Stimulated activated CD8-positive, alpha-beta memory T cell treated with anti-CD3 and anti-CD28 coated beads, Interleukin-12 subunit alpha, Interleukin-12 subunit beta, amount 100 ng/mL, for 1 hour (primary cell): ENCODE measurements around the gene DPYSL3.

Source experiments
- DNase-seq: peaks from one replicate; pipeline ENCODE4 v3.0.0-alpha.2; 2020; ENCODE audit warnings: low read depth

The DPYSL3 gene

DNA sequence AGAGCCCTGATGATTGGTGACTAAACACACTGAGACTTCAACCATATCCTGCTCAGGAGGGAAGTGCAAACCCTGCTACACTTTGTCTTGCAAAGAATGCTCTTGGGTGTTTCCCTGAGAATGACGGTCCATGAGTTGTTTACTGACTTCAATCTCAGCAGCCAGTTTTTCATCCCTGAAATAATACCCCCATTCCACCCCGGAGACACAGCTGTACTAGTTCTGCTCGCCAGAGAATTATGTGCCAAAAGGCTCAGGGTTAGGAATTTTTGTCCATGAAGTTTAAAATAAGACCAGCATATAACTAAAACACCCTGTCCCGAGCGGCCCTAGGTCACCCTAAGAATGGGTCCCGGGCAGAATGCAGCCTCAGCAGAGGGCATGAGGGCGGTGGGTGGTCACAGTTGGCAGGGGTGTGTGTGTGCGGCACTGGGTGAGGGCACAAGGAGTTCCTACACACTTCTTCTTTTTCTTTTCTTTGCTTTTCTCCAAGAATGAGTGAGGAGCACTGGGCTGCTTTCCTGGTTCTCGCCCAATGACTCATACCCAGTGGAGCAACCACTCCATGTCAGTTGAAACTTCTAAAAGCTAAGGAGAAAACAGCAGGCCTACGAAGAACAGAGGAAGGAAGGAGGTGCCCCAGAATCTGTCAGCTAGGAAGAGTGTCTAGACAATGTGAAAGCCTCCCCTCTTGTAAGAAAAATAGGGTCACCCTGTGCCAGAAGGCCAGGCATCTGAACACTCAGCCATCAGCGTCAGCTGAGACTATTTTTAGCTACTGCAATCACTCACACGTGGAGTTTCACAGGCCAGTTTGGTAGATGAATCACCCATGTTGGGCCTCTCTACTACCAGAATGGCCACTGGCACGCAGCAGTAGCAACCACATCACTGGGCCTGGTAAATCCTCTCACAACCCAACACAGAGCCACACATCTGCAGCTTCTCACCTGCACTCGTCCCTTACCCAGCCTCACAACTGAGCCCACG, 105.9 kb downstream of the DPYSL3 start:
- DNase-seq = no peak

DNA sequence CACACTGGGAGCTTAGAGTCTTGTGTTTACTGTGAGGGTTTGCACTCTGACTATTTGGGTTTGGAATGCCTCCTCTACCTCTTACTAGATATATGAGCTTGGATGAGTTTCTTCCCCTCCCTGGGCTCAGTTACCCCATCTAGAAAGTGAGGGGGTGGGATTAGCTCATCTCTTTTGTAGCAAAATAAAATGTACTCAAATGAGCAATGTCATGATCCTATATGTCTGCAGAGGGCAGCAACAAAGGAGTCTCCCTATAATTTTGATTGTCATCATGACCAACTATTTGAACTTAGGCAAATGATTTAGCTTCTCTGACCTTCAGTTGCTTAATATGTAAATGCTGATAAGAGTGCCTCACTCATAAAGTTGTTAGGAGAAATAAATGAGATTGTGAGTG, 109.0 kb downstream of the DPYSL3 start:
- no peak for DNase-seq

DNA sequence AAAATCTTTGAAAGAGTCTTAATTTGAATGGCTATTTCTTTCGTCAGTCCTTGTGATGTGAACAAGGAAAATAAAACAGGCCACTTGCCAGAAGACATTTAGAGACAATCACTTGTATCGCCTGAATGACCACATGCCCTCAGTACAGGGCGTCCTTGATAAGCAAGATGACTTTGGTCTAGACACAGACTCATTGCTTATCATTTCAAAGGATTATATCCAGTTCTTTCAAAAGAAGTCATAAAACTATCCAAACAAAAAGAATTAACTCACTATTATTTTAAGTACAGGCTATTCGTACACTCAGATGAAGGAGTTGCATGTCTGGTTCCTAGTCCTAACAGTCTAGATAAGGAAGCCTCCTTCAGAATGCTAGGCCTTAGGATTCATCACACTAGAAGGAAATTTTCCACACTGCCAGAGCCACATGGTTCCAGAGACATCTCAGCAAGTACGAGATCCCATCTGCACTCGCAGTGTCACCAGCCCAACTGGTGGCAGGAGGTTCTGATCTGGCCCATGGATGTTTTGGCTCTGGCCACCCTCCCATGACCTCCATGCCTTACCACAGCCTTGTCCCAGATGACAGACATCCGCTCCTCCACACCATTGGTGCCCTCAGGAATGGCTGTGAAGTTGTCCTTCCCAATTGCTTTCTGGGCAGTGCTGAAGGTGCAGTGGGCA, 109.6 kb downstream of the DPYSL3 start:
- DNase-seq = no peak

DNA sequence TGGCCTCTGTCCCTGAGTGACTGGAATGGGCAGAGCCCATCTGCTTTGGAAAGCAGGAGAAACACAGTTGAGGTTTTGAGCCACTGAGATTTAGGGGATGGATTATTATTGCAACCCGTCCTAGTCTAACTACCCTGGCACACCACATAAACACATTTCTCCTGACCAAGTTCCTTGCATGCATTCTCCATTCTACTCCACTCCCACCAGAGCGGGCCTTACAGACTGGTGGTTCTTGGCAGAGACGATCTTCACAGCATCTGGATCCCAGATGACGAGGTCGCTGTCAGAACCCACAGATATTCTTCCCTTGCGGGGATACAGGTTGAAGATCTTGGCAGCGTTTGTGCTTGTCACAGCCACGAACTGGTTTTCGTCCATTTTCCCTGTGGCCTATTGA, 111.0 kb downstream of the DPYSL3 start:
- DNase-seq = no peak

DNA sequence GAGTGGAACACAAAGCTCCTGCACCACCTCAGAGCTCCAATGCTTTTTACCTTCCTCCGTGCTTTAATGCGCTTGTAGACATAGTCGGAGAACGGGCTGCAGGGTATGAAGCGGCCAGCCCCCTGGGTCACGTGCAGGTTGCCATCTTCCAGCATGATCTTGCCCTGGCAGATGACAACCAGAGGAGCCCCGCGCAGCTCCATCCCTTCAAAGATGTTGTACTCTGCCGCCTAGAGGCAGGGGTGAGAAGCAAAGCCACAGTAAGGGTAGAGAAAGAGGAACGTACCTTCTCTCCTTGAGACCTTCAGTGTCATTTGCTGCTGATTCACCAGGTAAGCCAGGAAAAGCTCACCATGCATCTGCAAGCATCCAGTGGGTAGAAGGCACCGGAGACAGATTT, 112.3 kb downstream of the DPYSL3 start:
- no peak for DNase-seq

DNA sequence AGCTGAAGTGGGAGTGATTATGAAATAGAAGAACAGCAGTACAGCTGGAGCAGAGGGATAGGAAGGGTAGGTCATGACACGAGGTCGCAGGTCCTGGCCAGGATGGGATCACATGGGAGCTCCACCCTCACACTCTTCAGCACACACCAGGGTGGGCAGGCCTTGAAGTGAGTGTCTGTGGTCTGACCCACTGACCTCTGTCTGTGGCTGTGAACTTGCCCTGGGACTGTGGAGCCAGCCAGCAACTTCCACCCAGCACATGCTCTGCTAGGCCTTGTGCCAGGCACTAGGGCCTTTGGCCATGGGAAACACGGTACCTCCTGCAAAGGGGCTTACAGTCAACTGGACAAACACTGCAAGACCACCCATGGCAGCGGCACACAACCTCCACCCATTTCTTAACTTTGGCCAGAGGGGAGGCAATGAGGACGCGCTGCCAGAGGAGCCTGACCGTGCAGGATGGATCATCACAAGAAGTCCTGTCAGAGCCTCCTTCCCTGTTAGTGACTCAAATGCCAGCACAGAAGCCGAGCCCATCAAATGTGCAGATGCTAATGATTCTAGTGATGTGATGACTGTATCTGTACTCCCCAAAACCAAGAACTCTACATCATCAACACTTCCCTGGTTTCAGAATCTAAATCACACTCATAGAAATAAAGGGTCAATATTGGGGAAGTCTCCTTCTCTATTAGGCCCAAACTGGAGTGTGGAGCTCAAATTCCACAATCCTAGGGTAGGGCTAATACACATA, 113.6 kb downstream of the DPYSL3 start:
- DNase-seq = no peak

DNA sequence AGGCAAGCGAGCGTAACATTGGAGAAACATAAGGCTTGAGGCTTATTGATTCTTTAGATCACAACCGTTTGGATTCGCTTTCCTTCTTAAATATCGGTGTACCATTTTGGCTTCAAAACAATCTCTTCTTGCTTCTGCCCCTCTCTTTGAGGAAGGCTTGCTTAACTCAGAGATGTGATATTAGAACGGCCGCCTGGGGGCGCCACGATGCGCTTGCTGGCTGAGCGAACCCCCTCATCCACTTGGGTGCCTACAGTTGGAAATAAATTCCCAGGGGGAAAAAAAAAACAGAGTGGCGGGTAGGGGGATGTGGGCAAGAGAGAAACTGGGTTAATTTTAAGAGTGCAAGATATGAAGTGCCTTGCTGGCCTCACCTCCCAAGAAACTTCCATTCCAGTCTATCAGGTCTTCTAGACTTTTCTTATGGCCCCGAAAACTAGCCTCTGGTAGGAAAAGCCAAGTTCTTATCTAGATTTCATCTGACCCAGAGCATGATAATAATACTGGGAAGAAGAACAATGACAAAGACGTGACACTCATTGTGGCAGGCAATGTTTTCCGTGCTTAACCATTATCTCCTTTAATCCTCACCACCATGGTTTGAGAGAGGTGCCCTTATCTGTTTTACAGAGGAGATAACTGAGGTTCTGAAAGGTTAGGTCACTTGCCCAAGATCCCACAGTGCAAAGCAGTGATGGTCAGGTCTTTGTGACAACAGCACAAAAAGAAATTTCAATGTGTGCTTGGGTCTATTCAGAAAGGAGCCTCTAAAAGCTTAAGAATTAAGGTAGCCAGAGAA, 115.8 kb downstream of the DPYSL3 start:
- no peak for DNase-seq

DNA sequence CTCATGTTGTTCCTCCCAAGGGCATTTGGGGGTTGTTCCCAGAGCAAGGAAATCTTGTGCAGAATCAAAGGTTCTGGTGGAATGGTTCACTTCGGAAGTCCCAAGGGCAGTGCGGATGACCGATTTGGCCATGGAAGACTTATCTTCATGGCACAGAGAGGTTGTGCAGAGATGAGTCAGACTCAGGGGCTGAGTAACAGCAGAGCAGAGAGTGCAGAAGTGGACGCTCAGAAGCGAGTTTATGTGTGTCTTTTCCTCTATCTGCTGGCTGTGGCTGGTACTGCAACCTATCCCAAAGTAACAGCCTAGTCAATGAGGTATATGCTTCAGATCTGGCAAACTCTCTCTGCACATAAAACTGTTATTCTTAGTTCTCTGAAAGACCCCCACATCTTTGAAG, 118.1 kb downstream of the DPYSL3 start:
- DNase-seq = no peak

DNA sequence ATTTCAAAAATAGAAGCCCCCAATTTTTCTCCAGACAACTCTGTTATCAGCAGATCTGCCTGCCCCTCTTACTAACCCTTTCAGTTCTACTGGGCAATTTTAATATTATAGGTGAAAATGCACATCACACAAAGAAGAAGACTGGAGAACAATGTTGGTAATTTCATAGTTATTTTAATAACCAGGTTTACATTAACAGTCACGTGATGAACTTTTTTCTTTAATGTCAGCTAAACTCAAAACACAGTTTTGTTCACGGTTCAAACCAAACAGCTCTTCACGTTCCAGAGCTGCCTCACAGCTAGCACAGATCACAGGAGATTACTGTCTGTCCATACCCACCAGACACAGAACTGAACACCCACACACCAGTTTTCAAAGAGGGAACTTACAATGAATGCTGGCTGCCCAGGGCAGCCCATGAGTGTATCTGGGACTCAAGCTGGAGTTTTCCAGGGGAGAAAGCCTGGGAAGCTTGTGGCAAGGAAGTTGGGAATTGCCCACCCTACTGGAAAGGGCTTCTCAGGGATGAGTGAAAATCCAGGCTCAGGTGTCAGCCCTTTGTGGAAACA, 119.1 kb downstream of the DPYSL3 start:
- no peak for DNase-seq

DNA sequence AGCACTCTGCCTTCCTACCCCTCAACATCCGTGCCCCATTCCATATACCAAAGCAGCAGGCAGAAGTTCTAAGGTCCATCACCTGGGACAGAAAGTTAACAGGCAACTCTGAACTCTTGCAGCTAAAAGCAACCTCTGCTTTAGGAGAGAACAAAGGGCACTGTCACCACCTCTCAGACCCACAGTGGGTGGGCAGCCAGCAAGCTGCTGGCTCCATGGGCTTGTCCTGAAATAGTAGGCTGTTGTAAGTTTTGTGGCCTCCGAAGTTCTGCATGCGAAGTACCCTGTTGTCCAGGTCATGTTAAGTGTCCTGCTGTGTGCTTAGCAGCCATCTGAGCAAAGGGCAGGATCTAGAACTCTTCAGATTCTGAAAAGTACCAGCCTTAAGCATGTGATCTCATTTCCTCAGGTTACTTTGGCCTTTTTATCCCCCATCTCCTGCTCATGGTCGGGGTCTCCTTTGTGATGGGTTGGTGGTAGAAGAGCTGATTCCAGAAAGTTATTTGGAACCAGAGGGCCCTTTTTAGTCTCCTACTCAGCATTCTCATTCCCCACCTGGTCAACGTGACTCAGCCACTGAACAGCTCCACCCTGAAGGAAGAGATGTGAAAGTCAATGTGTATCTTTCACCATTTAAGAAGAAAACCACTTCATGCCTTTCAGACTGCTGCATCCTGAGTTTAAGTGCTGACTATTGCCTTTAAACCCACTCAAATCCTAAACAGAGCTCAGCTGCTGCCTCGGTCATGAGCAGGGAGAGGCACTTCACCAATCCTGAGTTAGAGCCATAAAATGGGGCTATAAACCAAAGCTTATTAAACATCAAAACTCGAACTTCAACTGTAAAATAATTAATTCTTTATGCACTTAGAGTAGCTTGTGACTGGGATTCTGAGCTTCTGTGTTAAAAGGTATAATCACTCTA, 121.4 kb downstream of the DPYSL3 start:
- DNase-seq = no peak

DNA sequence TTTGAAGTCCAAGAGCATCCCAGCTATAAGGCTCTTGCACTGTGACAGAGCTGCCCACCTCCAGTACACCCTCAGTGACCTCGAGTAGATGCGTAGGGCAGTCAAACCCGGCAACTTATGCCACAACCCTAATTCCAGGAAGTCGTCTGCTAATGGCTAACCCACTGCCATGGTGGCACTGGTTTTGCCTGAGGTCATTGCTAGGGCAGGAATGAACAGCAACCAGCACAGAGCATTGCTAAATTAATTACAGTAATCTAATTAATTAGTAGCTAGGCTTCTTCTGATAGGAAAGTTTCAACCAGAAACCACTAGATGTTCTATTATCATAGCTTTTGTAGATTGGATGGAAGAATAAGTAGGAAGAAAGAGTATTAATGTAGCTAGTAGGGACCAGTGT, 122.8 kb downstream of the DPYSL3 start:
- no peak for DNase-seq

DNA sequence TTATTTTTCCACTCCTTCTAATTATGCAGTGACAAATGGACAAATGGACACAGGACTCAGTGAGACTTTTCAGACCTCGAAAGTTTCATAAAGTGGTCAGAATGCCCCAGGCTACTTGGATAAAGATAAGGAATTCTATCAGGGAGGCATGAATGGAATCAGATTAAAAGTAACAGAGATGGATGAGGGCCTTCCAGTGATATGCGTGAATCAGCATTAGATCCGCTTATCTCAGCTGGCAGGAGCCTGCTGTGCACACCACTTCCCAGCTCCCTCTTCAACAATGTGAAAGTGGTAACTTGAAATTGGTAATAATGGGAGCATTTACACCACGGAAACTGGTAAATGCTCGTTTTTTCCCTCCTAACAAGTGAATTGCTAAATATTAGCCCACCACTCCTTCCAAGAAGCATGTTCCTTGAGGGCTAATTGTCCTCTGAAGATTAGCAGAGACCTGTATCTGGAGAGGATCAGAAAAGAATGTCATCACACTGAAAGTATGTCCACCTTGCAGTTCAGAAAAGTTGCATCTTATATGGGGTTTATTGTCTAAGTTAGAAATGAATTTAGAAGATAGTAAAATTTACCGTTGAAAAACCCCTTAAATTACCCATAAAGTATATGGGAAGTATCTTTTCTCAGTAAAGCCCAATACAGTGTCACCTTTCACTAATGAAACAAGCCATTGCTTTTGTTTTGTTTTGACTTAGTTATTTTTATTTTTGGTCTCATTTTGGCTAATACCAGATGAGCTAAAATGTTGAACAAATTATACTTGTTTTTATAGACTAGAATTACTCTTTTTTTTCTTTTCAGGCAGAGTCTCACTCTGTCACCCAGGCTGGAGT, 125.3 kb downstream of the DPYSL3 start:
- DNase-seq = no peak

DNA sequence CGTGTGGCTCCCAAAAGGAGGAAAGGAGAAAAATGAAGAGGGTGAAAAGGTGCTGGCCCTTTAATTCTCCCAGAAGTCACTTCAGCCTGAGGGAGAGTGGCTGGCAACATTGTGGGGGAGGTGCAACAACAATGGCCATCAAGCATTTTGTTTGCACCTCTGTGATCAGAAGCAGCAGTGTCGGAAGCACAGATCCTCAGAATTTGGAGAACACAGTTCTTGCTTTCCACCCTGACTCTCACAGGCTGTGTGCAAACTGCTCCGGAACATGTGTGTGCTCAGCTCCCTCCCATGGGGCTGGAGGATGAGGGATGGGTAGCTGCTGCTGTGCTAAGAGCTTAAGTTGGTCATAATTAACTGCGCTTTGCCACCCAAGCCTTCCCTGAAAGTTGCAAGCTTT, 127.1 kb downstream of the DPYSL3 start:
- no peak for DNase-seq

DNA sequence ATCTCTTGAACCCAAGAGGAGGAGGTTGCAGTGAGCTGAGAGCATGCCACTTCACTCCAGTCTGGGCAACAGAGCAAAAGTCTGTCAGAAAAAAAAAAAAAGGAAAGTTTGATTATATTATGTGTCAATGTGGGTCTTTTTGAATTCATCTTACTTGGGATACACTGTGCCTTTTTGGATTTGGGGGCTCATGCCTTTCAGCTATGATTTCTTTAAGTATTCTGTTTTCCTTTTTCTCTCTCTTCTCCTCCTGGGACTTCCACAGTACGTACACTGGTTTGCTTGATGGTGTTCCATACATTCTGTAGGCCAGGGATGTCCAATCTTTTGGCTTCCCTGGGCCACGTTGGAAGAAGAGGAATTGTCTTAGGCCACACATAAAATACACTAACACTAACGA, 128.3 kb downstream of the DPYSL3 start:
- DNase-seq = no peak

DNA sequence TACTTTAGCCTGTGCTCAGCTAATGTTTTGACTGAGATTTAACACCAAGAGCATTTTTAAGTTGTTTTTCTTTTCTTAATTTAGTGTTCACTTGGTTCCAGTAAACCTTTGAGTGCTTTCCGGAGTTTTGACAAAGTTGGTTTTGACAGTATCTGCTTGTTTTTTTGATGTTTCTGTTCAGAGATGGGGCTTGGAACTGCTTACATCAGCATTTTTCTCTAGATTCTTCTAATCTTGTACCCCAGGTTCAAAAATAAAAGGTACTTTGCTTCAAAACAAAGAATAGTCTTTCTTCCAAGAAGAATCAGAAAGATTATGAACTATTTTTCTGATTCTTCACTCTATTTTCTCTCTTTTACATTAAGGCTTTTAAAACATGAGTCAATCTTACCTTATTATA, 132.2 kb downstream of the DPYSL3 start:
- no peak for DNase-seq

DNA sequence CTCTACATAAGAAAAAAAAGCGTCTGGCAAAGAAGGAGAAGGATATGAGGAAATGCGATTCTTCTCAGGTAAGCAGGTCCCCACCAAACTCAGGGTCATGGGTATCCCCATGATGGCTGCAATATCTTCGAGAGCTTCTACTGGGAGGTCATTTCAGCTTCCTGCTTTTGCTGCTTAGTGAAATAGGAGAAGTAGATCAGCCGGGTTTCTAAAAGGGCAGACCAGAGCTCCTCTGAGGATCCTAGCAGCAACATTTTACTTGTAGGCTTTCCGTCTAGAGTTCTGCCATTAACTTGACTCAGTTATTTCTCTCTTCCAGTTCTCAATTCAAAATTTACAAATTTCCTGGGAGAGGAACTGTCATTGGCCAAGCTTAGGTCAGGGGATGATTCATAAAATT, 134.7 kb downstream of the DPYSL3 start:
- DNase-seq = no peak

DNA sequence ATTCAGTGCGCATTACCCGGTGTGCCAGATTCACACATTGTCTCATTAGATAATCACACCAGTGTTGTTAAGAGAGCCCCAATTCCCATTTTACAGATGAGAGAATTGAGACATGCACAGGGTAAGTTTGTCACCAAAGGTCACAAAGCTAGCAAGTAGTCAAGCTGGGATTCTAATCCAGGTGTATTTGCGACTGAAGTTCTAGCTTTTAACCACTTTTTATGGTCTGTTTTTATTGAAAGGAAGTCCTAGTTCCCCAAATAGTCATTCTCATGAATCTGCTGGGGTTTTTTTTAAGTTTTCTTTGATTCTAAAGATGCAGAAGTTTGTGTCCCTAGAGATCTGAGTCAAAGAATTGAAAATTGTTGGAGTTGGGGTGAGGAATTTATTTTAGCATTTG, 136.5 kb downstream of the DPYSL3 start:
- DNase-seq = no peak

DNA sequence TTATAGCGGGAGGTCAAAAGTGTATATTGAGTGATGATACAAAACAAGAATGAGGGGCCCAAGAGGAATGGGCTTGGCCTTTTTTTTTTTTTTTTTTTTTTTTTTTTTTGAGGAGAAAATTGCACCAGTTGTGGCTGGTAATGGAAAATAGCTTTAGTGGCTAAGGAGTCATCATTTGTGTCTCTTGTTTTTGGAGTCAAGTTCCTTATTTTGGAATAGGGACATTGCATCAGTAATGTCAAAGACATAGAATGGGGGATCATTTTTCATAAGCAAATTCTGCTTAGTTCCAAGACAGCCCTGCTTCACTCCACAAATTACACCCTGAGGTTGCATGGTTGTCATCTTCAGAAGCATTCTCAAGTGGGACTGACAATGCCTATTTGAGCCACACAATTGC, 137.7 kb downstream of the DPYSL3 start:
- DNase-seq = no peak

DNA sequence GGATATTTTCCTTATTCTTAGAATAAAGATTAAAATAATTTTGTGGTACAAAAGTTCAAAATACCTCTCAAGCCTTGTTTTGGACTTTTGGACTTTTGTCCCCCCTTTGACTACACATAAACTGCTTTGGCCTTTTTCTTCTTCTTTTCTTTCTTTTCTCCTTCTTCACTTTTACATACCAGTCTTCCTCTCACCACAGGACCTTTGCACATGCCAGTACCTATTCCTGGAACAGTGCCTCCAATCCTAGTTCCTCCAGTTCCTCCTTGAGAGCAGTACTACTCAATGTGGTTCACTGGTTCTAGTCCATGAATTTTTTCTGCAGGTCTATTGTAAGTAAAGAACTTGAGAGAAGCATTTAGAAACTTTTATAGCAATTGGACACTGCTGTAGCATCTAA, 138.6 kb downstream of the DPYSL3 start:
- DNase-seq = no peak
